Measurements from ENCODE around the gene PGA5.

DNA sequence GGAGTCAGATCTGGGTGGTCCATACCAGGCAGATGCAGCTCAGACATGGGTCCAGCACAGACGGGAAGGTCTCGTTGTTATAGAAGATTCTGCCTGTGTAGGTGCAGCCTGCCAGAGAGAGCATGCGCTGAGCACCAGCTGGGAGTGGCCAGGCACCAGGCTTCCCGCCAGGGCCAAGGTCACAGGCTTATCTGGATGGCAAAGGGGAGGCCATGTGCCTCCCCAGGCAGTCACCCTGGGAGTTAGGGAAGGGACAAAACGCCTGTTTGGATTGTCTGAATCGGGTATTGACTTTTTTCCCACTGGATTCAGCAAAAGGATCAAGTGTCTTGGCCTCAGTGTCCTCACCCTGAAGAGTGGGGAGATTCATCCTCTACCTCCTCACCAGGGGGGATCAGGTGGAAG, 26.5 kb downstream of the PGA5 start:
- TF ChIP-seq, protein P1, sequence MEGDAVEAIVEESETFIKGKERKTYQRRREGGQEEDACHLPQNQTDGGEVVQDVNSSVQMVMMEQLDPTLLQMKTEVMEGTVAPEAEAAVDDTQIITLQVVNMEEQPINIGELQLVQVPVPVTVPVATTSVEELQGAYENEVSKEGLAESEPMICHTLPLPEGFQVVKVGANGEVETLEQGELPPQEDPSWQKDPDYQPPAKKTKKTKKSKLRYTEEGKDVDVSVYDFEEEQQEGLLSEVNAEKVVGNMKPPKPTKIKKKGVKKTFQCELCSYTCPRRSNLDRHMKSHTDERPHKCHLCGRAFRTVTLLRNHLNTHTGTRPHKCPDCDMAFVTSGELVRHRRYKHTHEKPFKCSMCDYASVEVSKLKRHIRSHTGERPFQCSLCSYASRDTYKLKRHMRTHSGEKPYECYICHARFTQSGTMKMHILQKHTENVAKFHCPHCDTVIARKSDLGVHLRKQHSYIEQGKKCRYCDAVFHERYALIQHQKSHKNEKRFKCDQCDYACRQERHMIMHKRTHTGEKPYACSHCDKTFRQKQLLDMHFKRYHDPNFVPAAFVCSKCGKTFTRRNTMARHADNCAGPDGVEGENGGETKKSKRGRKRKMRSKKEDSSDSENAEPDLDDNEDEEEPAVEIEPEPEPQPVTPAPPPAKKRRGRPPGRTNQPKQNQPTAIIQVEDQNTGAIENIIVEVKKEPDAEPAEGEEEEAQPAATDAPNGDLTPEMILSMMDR (IDR thresholded peaks at IDR 0.05; ENCODE audit: poor library complexity, severe bottlenecking) = no peak
- no peak for TF ChIP-seq RAD21 (conservative IDR thresholded peaks at IDR 0.05)
- TF ChIP-seq EP300 (conservative IDR thresholded peaks at IDR 0.05; ENCODE audit: poor library complexity, severe bottlenecking) = no peak
- TF ChIP-seq TAF1 (IDR thresholded peaks at IDR 0.05; ENCODE audit: low read depth) = no peak
- TF ChIP-seq, protein P2, sequence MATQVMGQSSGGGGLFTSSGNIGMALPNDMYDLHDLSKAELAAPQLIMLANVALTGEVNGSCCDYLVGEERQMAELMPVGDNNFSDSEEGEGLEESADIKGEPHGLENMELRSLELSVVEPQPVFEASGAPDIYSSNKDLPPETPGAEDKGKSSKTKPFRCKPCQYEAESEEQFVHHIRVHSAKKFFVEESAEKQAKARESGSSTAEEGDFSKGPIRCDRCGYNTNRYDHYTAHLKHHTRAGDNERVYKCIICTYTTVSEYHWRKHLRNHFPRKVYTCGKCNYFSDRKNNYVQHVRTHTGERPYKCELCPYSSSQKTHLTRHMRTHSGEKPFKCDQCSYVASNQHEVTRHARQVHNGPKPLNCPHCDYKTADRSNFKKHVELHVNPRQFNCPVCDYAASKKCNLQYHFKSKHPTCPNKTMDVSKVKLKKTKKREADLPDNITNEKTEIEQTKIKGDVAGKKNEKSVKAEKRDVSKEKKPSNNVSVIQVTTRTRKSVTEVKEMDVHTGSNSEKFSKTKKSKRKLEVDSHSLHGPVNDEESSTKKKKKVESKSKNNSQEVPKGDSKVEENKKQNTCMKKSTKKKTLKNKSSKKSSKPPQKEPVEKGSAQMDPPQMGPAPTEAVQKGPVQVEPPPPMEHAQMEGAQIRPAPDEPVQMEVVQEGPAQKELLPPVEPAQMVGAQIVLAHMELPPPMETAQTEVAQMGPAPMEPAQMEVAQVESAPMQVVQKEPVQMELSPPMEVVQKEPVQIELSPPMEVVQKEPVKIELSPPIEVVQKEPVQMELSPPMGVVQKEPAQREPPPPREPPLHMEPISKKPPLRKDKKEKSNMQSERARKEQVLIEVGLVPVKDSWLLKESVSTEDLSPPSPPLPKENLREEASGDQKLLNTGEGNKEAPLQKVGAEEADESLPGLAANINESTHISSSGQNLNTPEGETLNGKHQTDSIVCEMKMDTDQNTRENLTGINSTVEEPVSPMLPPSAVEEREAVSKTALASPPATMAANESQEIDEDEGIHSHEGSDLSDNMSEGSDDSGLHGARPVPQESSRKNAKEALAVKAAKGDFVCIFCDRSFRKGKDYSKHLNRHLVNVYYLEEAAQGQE (IDR thresholded peaks at IDR 0.05; ENCODE audit: borderline replicate concordance) = no peak
- TF ChIP-seq POLR2AphosphoS5 (IDR thresholded peaks at IDR 0.05) = no peak
- no peak for TF ChIP-seq EZH2 (IDR thresholded peaks at IDR 0.05; ENCODE audit: borderline replicate concordance, insufficient read depth, low read length, poor library complexity, severe bottlenecking)
- no peak for TF ChIP-seq SMC3 (conservative IDR thresholded peaks at IDR 0.05; ENCODE audit: poor library complexity)

All from neural cell (in vitro differentiated cells).